Skin of body (tissue), 2 donors: ENCODE data around the gene TEN1. TPM values are rescaled to one million over a fixed set of nuclear protein-coding genes. Genes with fewer than 3 reads are reported as not detected.

Experiments used
- DNase-seq: peaks from one replicate; lab custom pipeline; 2025; lab: John Stamatoyannopoulos, UW
- total RNA-seq: library from RNA; depleted of rRNA; stranded (reverse); fragments of >200 nt; gene quantifications from one replicate; pipeline ENCODE4 v1.2.3, GENCODE V29; 2014

The TEN1 gene
- total RNA-seq, 1 donor from 2014 or later, result 16.0 TPM

DNA sequence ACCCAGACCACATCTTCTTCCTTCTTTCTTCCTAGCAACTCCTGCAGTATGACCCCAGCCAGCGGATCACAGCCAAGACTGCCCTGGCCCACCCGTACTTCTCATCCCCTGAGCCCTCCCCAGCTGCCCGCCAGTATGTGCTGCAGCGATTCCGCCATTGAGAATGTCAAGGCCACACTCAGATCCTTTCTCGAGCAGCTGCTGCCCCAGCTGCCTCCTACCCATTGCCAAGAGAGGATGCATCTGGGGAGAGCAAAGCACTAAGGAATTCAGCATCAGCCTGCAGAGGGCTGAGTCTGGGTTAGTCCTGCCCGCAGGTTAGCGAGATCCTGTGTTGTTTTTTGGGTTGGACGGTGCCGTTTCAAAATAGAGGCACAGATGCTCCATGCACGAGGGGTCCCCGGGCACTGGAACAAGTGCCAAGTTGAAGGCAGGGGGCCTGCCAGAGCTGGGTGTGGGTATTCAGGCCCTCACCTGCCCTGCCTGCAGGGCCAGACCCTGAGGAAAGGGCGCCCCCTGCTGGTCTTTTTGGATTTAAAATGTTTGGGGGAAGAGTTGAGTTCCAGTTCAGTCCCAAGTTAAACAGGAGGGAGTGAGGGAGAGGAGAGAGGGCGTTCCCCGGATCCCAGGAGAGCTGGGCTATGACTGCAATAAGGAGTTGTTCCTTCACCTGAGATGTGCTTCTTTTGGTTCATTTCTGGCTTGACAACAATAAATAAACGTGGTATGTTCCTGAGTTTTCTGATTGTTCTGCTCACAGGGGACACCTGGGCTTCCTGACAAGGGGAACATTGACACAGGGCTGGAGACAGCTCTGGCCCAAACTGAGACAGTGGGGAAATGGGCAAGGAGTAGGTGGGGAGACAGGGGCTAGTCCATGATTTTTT lies 26.5 kb downstream of the TEN1 start:
- peak; percentile 33 for DNase-seq

DNA sequence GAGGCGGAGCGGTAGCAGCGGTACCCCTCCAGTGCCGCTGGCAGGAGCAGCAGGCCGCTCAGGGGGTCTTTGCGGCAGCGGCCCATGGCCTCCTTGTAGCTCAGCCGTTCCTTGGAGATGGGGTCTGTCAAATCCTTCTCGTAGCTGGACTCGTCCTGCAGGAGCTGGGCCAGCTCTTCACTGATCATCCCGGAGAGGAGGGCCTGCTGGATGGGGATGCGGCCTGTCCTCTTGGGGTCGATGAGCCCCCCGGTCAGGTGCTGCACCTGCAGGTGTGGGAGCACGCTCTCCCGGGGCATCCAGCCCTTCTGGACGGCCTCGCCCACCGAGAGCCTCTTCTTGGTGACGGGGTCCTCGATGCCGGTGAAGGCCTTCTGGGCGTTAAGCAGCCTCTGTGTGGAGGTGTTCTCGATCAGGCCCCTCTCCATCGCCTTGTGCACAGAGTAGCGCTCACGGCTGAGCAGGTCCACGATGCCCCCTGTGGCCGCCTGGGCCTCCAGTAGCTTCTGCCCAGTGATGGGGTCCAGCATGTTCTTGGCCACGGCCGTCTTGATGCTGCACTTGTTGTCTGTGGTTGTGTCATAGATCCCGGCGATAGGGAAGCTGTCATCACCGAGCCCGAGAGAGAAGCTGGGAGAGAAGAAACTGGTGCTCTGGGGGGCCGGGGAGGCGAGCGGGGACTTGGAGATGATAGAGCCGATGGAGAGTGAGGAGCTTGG lies 28.2 kb downstream of the TEN1 start:
- no peak for DNase-seq

DNA sequence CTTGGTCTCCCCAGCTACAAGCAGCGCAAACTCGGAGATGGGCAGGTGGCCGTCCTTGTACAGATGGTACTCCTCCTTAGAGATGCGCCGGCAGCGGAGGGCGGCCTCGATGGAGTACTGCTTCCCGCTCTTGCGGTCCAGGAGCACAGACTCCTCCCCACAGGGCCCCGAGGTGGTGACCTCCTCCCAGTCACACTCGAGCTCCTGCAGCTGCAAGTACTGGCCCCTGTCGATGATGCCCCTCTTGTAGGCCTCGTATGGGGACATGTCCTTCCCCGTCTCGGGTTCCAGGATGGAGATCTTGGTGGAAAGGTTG lies 28.8 kb downstream of the TEN1 start:
- no peak for DNase-seq

DNA sequence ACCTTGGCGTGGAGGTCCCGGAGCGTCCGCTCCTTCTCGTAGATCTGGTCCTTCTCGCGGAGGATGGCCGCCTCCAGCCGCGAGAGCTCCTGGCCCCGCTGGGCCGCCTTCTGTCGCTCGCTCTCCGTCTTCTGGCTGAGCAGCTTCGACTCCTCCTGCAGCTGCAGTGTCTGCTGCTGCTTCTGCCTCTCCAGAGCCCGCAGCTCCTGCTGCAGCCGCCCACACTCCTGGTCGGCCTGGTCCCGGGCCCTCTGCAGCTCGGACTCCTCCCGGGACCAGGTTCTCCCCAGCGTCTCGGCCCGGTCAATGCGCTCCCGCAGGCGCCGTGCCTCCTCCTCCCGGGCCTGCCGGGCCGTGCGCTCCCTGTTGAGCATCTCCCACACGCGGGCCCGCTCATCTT lies 29.2 kb downstream of the TEN1 start:
- DNase-seq, result no peak

DNA sequence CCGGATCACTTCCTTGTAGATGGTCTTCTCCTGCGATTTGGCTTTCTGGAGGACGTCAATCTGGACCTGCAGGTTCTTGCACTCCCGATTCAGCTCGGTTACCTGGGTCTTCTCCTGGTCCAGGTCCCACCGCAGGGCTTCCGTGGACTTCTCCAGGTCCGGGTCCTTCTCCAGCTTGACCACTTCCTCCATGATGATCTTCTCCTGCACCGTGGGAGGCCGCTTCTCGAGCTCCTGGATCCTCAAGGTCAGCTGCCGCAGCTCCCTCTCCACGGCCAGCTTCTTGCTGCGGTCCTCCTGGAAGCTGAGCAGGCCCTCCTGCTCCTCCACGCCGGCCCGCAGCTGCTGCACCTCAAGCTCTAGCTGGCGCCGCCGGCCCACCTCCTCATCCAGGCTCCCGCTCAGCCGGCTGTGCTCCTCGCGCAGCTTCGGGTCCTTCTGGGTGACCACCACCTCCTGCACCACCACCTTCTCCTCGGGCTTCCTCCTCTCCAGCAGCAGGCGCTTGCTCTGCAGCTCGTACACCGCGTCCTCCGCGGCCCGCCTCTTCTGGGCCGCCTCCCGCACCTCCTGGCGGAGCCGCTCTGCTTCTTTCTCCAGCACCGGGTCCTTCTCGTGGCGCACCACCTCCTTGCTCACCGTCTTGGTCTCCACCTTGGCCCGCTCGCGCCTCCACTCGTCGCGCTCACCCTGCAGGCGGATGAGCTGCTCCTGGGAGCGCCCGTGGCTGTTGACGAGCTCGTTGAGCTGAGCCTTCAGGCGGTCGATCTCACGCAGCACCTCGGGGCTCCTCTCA lies 29.8 kb downstream of the TEN1 start:
- DNase-seq, result no peak

DNA sequence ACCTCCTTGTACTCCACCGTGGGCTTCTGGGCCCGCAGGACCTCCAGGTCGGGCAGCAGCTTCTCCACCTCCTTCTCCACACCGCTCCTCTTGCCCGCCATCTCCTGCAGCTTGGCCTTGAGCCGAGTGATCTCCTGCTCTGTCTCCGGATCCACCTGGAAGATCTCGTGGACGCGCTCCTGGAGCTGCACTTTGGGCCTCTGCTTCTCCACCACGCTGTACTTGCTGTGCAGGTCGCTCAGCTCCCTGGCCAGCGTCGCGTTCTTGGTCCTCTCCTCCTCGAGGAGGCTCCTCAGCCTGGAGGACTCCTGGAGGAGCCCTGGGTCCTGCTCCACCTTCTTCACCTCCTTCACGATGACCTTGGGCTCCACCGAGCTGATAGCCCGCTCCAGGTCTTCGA lies 30.4 kb downstream of the TEN1 start:
- no peak for DNase-seq

DNA sequence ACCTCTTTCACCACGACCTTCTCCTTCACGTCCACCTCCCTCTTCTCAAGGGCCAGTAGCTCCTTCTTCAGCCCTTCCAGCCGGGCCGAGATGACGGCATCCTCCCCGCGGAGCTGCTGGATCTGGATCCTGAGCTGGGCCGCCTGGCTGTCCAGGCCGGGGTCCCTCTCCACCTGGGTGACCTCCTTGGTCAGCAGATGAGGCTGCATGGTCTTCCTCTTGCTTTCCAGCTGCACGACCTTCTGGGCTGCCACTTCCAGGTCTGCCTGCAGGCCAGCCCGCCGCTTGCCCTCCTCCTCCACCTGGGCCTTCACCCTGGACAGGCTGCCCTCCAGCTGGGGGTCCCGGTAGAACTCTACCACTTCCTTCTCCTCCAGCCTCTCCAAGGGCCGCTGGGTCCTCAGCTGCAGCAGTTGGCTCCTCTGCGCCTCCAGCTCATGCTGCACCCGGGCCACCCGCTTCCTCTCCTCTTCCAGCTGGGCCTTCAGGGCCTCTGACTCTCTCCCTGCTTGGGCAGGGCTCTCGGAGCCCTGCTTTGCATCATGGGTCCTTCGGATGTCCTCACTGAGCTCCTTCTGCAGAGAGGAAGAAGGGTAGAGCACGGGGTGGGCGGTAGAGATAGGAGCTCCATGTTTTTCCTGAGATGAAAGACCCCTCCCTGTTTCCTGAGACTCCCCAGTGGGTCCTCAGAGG lies 31.1 kb downstream of the TEN1 start:
- no peak for DNase-seq

DNA sequence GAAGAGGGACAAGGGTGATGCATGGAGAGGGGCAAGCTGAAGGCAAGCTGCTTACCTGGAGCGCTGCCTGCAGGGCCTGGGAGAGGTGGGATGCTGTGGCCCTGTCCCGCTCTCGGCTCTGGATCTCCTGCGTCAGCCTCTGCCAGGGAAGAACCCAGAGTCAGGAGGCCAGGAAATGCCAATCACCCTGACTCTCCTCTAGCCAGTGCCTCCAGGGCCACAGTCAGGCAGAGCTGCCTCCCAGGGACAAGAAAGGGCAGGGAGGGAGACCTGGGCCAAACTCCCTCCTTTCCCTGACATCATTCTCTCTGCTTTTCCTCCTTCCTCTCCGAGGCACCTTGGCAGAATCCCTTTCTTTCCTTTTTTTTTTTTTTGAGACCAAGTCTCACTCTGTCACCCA lies 32.9 kb downstream of the TEN1 start:
- no peak for DNase-seq

DNA sequence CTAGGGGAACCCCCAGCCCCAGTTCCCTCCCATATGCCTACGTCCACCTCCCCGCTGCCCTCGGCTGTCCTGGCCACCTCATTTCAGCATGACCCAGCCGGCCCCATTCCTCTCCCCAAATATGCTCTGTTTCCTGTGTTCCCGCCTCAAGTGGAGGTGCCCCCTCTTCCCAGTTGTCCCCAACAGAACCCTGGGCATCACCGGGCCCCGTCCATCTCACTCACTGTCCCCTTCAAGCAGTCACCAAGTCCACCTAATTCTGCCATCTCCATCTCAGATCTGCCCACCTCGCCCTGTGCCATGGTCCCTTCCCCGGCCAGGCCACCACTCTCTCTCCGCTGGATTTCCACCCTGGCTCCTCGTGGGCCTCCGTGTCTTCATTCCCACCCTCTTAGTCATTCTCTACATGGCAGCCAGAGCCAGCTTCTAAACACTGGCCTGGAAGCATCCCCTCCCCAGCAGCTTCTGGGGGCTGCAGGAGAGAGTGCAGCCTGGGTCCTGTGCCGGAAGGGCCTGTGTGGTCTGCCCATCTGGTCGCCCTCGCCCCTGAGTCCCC lies 34.4 kb downstream of the TEN1 start:
- DNase-seq, result no peak

DNA sequence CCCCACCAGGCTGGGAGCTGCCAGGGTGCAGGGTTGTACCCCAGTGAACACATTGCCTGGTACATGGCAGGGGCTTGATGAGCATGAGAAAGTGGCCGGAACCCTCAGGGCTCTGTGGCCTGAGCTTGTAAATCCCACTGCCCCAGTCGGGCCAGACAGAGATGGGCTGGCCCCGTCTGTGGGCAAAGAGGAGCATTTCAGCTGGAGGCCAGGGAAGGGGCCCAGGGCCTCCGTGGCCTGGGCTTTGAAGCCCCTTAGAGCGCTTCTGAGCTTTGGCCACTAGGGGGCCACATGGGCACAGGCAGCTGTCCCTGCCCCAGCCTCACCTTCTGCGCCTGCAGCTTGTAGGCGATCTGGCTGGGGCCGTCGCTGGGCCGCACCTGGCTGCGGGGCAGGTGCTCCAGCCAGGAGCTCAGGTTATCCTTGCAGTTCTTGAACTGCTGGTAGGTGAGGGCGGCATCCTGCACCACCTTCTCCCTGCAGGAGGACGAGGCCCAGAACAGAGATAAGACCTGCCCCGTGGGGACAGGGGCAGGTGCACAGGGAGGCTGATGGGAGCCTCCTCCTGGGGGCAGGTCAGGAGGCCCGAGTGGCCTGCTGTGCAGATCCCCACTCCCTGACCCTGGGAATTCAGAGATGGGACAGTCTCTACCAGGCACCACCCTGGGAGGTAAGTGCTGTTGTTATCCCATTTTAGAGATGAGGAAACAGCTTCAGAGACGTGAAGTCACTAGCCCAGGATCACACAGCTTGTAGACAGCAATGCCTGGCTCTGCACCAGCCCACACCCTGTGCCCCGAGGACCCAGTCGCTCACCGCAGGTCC lies 35.3 kb downstream of the TEN1 start:
- DNase-seq, result peak; percentile 5

DNA sequence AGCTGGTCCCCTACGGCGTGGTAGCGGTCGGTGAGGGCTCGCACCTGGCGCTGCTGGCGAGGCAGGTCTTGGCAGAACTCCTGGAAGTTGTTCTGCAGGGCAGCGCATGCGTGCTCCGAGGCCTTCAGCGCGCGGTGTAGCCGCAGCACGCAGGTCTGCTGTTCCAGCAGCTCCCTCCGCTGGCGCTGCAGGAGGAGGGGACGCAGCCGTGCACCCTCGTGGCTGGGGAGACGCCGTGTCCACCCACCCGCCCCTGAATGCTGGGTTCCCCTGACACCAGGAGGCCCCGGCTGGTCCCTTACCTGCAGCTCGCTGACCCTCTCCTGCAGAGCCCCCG lies 35.9 kb downstream of the TEN1 start:
- no peak for DNase-seq

DNA sequence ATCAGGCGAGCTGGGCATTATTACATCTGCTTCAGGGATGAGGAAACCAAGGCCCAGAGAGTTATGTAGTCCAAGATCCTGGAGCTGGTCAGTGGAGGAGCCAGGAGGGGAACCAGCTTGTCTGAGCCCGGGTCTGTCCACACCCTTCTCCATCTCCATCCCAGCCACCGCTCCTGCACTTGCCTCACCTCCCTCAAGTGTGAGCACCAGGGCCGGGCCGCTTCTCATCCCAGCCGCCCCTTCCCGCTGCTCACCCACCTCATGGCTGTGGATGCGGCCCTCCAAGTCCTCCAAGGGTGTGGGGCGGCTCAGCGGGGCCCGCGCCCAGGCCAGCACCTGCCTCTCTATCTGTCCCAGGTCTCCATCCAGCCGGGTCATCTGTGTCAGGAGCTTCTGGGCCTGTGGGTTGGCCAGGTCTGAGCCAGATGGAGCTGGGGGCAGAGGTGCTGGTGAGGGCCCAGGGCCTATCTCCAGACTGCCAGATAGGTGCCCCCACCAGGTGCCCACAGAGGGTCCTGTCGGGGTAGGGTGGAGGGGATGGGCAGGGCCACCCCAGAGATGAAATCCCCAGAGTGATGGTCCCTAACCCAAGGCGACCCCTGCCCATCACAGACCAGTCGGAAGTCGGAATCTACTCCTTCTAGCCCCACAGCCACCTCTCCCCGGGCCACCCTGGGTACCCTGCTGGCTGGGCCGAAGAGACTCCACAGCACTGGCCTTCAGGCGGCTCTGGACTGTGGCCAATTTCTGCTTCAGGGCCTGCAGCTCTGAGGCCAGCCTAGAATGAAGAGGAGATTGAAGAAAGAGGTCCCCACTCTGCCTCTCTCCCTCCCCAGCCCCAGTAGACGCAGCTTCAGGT lies 38.7 kb downstream of the TEN1 start:
- DNase-seq, result no peak

DNA sequence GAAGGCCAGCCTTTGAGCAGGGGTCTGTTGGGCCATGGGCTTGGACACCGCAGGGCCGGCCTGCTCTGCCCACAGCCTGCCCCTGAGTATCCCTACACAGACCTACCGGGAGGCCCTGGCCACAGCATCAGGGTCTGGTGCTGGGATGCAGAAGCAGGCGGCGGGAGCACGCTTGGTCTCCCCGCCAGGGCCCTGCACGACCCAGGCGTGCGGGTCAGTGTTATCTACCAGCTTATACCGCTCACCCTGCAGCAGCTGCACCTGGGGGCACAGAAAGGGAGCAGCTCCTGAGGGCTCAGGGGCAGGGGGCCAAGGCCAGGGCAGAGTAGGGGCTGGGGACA lies 39.3 kb downstream of the TEN1 start:
- no peak for DNase-seq

DNA sequence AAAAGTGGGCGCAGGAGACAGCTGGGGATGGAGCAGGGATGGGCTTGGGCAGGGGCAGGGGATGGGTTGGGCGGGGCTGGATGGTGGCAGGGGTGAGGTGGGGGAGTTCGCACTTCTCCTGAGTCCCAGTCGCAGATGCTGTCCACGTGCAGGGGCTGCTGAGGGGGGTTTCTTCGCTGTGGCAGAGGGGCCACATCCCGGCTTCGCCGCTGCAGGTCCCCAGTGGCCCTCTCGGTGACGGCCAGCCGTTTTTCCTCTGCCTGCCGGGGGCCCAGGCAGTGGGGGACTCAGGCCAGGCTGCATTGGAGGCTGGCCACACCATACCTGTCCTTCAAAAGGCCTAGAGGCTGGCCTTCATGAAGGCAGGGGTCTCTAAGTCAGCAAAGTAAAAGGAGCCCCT lies 39.8 kb downstream of the TEN1 start:
- no peak for DNase-seq

DNA sequence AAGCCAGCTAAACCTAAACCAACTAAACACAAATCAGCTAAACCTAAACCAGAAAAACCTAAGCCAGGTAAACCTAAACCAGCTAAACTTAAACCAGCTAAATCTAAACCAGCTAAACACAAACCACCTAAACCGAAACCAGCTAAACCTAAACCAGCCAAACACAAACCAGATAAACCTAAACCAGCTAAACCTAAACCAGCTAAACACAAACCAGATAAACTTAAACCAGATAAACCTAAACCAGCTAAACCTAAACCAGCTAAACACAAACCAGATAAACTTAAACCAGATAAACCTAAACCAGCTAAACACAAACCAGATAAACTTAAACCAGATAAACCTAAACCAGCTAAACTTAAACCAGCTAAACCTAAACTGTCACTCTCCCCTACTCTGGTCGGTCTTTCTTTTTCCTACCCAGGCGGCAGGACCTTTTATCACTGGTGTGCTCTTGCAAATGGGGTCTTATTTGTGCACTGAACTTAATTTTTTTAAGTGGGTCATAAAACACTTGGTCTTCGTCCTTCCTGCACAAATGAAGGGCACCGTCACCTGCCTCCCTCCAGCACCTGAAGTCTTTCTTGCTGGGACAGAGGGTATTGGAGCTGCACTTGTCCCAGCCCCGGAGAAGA lies 40.9 kb downstream of the TEN1 start:
- no peak for DNase-seq

DNA sequence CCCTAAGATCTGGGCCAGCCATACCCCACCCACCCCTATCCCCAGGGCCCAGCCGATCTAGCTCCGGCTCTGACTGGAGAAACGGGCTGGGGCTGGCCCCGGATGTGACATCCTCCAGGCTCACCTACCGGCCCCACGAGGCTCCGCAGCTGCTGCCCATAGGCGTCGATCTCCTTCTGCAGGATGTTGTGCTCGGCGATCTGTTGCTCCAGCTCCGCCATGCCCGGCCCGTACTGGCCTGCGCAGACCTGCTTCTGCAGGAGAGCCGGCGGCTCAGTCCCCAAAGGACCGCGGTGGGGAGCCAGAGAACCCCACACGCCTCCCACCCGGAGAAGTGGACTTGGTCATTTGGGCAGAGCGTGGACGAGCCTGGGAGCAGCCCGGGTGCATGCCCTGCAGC lies 43.2 kb downstream of the TEN1 start:
- no peak for DNase-seq

DNA sequence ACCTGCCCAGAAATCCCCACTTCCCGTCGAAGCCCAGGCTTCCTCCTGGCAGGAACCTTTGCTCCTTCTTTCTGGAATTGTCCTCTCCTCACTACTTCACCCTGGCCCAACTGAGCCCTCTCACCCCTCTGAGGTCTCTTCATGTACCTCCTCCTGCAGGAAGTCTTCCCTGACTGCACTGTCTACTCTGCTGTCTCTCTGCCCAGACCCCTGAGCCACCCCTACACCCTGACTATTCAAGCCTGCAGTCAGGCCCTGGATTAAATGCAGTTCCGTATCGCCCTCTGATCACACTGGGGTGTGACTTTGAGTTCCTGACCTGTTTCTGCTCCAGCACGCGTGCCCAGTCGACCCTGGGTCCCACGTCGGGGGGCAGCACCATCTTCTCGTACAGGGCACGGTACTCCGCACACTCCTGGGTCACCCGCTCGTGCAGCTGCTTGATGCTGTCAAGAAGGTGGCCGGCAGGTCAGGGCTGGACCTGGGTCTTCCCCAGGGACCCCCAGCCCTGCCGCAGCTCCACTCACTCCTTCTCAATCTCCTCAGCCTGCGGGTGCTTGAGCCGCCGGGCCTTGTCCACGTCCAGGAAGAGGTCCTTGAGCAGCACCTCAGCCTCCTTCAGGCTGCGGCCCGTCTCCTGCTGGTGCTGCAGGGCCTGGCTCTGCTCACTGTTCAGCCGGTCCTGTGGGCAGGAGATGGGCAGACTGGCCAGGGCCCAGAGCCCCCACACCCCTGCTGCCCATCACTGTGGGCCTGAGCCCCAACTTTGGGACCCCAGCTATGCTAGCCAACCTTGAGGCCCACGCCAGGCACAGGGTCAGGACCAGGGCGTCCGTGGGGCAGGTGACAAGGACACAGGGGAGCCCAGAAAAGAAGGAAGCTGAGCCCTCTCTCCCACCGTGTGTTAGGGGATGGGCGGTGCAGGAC lies 44.2 kb downstream of the TEN1 start:
- no peak for DNase-seq

DNA sequence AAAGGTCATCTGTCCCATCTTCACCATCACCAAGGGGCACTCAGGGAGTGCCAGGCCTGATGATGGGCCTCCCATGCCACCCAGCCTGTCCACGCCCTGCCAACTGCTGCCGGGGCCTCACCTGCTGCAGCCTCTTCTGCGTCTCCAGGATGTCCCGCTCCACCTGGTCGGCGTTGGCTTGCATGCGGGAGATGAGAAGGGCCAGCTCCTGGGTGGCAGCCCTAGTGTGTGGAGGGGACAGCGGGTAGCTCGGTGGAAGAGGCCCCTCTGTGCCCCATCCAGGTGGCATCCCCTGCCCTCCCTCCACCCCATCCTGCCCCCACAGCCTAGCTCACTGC lies 44.8 kb downstream of the TEN1 start:
- DNase-seq, result no peak
